Suprapubic skin (tissue), 4 donors: ENCODE data around the gene DRC3. TPM values are rescaled to one million over a fixed set of nuclear protein-coding genes. Genes with fewer than 3 reads are reported as not detected.

Source experiments
- DNase-seq, 2 donors: peaks; one replicate each; pipeline ENCODE4 v3.0.0-alpha.2; 2019; ENCODE audit warnings: low spot score in 2 of 2
- H3K27ac ChIP-seq: fragments of 200-600 bp; sonication (generic); one replicate; pipeline ENCODE4 v1.5.1; 2019
- H3K27me3 ChIP-seq: fragments of 200-600 bp; sonication (generic); one replicate; pipeline ENCODE4 v1.5.1; 2019
- H3K36me3 ChIP-seq: fragments of 200-600 bp; sonication (generic); one replicate; pipeline ENCODE4 v1.5.1; 2019
- H3K4me1 ChIP-seq: fragments of 200-600 bp; sonication (generic); one replicate; pipeline ENCODE4 v1.5.1; 2019
- H3K4me3 ChIP-seq: fragments of 200-600 bp; sonication (generic); one replicate; pipeline ENCODE4 v1.5.1; 2019; ENCODE audit warnings: mild to moderate bottlenecking
- H3K9me3 ChIP-seq: fragments of 200-600 bp; sonication (generic); one replicate; pipeline ENCODE4 v1.5.1; 2019
- CTCF ChIP-seq, 2 donors: fragments of 200-600 bp in 1 of 2; fragments of 450-650 bp in 1 of 2; sonication (generic) in 1 of 2; IDR thresholded peaks; one replicate each; pipeline ENCODE4 v1.5.1; 2016 to 2019; ENCODE audit warnings: antibody characterized with exemption in 2 of 2, mild to moderate bottlenecking in 1 of 2, moderate library complexity in 1 of 2
- EP300 ChIP-seq: sonication (generic); formaldehyde crosslinking; IDR thresholded peaks from one replicate; pipeline ENCODE4 v1.6.1; 2017; ENCODE audit warnings: antibody characterized with exemption
- POLR2A ChIP-seq, 2 donors: fragments of 450-650 bp; IDR thresholded peaks; one replicate each; pipeline ENCODE4 v1.6.1; 2017; ENCODE audit warnings: antibody characterized with exemption in 2 of 2, mild to moderate bottlenecking in 2 of 2, moderate library complexity in 2 of 2
- POLR2AphosphoS5 ChIP-seq, 3 donors: sonication (generic); formaldehyde crosslinking; IDR thresholded peaks; one replicate each; pipeline ENCODE4 v1.6.1; 2017; ENCODE audit warnings: antibody characterized with exemption in 3 of 3
- WGBS: methylation state at CpG from one replicate; pipeline ENCODE4 v1.1.5; 2018; 5-methylcytosine and 5-hydroxymethylcytosine counted together
- total RNA-seq, 4 donors: library from RNA; depleted of rRNA; stranded (reverse); fragments of >200 nt; gene quantifications; one replicate each; pipeline ENCODE4 v1.1.0, GENCODE V29; 2016

Gene DRC3
- total RNA-seq, 4 donors from 2014 or later, result 2.0 to 10.6 (median 5.5) TPM

- H3K27ac ChIP-seq, result no peak overlapping the region
- H3K9me3 ChIP-seq, result no peaks in the 10 kb centered on the region
- H3K36me3 ChIP-seq, result peaks cover 10% of the 10 kb centered on the region
- H3K4me1 ChIP-seq, result peaks cover 41% of the 10 kb centered on the region
- H3K4me3 ChIP-seq, result no peak overlapping the region
- no peaks in the 10 kb centered on the region for H3K27me3 ChIP-seq
- 52% methylated on average over 8 of the region's 8 CpGs for WGBS
- TF ChIP-seq POLR2A (IDR thresholded peaks at IDR 0.05) (no peak), EP300 (no peak), POLR2AphosphoS5 (IDR thresholded peaks at IDR 0.05) (no peak), CTCF (IDR thresholded peaks at IDR 0.05) (no peak)
- no peak for DNase-seq
Measured at GRCh38 chr17:18028952-18029540, 56.4 kb downstream of the DRC3 start.

- peaks cover 6% of the 10 kb centered on the region for H3K36me3 ChIP-seq
- no peaks in the 10 kb centered on the region for H3K9me3 ChIP-seq
- H3K4me3 ChIP-seq, result no peak overlapping the region
- no peak for DNase-seq
- no peaks in the 10 kb centered on the region for H3K27me3 ChIP-seq
- TF ChIP-seq POLR2A (IDR thresholded peaks at IDR 0.05), result no peak
- no peak for TF ChIP-seq POLR2AphosphoS5 (IDR thresholded peaks at IDR 0.05)
- no peak for TF ChIP-seq EP300
- no peak for TF ChIP-seq CTCF (IDR thresholded peaks at IDR 0.05)
- 49% methylated on average over 2 of the region's 2 CpGs for WGBS
- H3K4me1 ChIP-seq, result peaks cover 28% of the 10 kb centered on the region
- H3K27ac ChIP-seq, result no peak overlapping the region
Measured at GRCh38 chr17:18031955-18032354, 59.3 kb downstream of the DRC3 start.

GRCh38 chr17:18033442-18034099, 60.9 kb downstream of the DRC3 start:
- TF ChIP-seq POLR2AphosphoS5 (IDR thresholded peaks at IDR 0.05), result no peak
- TF ChIP-seq CTCF (IDR thresholded peaks at IDR 0.05), result peak; percentile 42 to 67
- Histone ChIP-seq H3K9me3 (no peaks in the 10 kb centered on the region), H3K27ac (no peak overlapping the region), H3K27me3 (no peaks in the 10 kb centered on the region), H3K36me3 (no peaks in the 10 kb centered on the region), H3K4me3 (no peak overlapping the region), H3K4me1 (peaks cover 37% of the 10 kb centered on the region)
- DNase-seq, result no peak
- WGBS, result 23% methylated on average over 5 of the region's 5 CpGs

- DNase-seq, result no peak
- Histone ChIP-seq H3K36me3 (no peaks in the 10 kb centered on the region), H3K4me3 (no peak overlapping the region), H3K27ac (no peak overlapping the region), H3K9me3 (no peaks in the 10 kb centered on the region), H3K27me3 (no peaks in the 10 kb centered on the region), H3K4me1 (peaks cover 40% of the 10 kb centered on the region)
- TF ChIP-seq CTCF (IDR thresholded peaks at IDR 0.05) (no peak), POLR2AphosphoS5 (IDR thresholded peaks at IDR 0.05) (no peak)
- WGBS, result 76% methylated on average over 2 of the region's 2 CpGs
Measured at GRCh38 chr17:18035704-18036103, 63.0 kb downstream of the DRC3 start.

- Histone ChIP-seq H3K36me3 (no peaks in the 10 kb centered on the region), H3K4me1 (peaks cover 50% of the 10 kb centered on the region), H3K9me3 (no peaks in the 10 kb centered on the region), H3K27me3 (no peaks in the 10 kb centered on the region), H3K27ac (no peak overlapping the region), H3K4me3 (no peak overlapping the region)
- DNase-seq, result no peak
- WGBS, result 73% methylated on average over 6 of the region's 6 CpGs
- no peak for TF ChIP-seq CTCF (IDR thresholded peaks at IDR 0.05)
- no peak for TF ChIP-seq POLR2A (IDR thresholded peaks at IDR 0.05)
- no peak for TF ChIP-seq POLR2AphosphoS5 (IDR thresholded peaks at IDR 0.05)
- TF ChIP-seq EP300, result no peak
Measured at GRCh38 chr17:18037486-18037885, 64.8 kb downstream of the DRC3 start.
